Suprapubic skin (tissue), 4 donors: Measurements from ENCODE around the gene PCDH12. TPM values are rescaled to one million over a fixed set of nuclear protein-coding genes. Genes with fewer than 3 reads are reported as not detected.

ENCODE experiments used
- DNase-seq, 2 donors: peaks; one replicate each; pipeline ENCODE4 v3.0.0-alpha.2; 2019; ENCODE audit warnings: low spot score in 2 of 2
- H3K27ac ChIP-seq: fragments of 200-600 bp; sonication (generic); one replicate; pipeline ENCODE4 v1.5.1; 2019
- H3K27me3 ChIP-seq: fragments of 200-600 bp; sonication (generic); one replicate; pipeline ENCODE4 v1.5.1; 2019
- H3K36me3 ChIP-seq: fragments of 200-600 bp; sonication (generic); one replicate; pipeline ENCODE4 v1.5.1; 2019
- H3K4me1 ChIP-seq: fragments of 200-600 bp; sonication (generic); one replicate; pipeline ENCODE4 v1.5.1; 2019
- H3K4me3 ChIP-seq: fragments of 200-600 bp; sonication (generic); one replicate; pipeline ENCODE4 v1.5.1; 2019; ENCODE audit warnings: mild to moderate bottlenecking
- H3K9me3 ChIP-seq: fragments of 200-600 bp; sonication (generic); one replicate; pipeline ENCODE4 v1.5.1; 2019
- CTCF ChIP-seq, 2 donors: fragments of 200-600 bp in 1 of 2; fragments of 450-650 bp in 1 of 2; sonication (generic) in 1 of 2; IDR thresholded peaks; one replicate each; pipeline ENCODE4 v1.5.1; 2016 to 2019; ENCODE audit warnings: antibody characterized with exemption in 2 of 2, mild to moderate bottlenecking in 1 of 2, moderate library complexity in 1 of 2
- EP300 ChIP-seq: sonication (generic); formaldehyde crosslinking; IDR thresholded peaks from one replicate; pipeline ENCODE4 v1.6.1; 2017; ENCODE audit warnings: antibody characterized with exemption
- POLR2A ChIP-seq, 2 donors: fragments of 450-650 bp; IDR thresholded peaks; one replicate each; pipeline ENCODE4 v1.6.1; 2017; ENCODE audit warnings: antibody characterized with exemption in 2 of 2, mild to moderate bottlenecking in 2 of 2, moderate library complexity in 2 of 2
- POLR2AphosphoS5 ChIP-seq, 3 donors: sonication (generic); formaldehyde crosslinking; IDR thresholded peaks; one replicate each; pipeline ENCODE4 v1.6.1; 2017; ENCODE audit warnings: antibody characterized with exemption in 3 of 3
- WGBS: methylation state at CpG from one replicate; pipeline ENCODE4 v1.1.5; 2018; 5-methylcytosine and 5-hydroxymethylcytosine counted together
- total RNA-seq, 4 donors: library from RNA; depleted of rRNA; stranded (reverse); fragments of >200 nt; gene quantifications; one replicate each; pipeline ENCODE4 v1.1.0, GENCODE V29; 2016

Gene PCDH12
- total RNA-seq, 4 donors from 2014 or later: 0.44 to 2.0 (median 0.82) TPM

- TF ChIP-seq EP300 (no peak), CTCF (IDR thresholded peaks at IDR 0.05) (no peak), POLR2A (IDR thresholded peaks at IDR 0.05) (no peak), POLR2AphosphoS5 (IDR thresholded peaks at IDR 0.05) (no peak)
- peaks cover 8% of the 10 kb centered on the region for H3K4me1 ChIP-seq
- H3K9me3 ChIP-seq: no peaks in the 10 kb centered on the region
- no peak overlapping the region for H3K4me3 ChIP-seq
- no peak for DNase-seq
- 45% methylated on average over 1 of the region's 1 CpG for WGBS
- no peak overlapping the region for H3K27ac ChIP-seq
- H3K27me3 ChIP-seq: no peaks in the 10 kb centered on the region
- H3K36me3 ChIP-seq: peaks cover 60% of the 10 kb centered on the region
Observed at GRCh38 chr5:142000173-142000572, 42.2 kb upstream of the PCDH12 start.

GRCh38 chr5:141997358-141997960 is 39.5 kb upstream of the PCDH12 start:
- no peaks in the 10 kb centered on the region for H3K9me3 ChIP-seq
- H3K36me3 ChIP-seq: peaks cover 46% of the 10 kb centered on the region
- H3K4me3 ChIP-seq: no peak overlapping the region
- no peak for TF ChIP-seq POLR2A (IDR thresholded peaks at IDR 0.05)
- no peak for TF ChIP-seq CTCF (IDR thresholded peaks at IDR 0.05)
- TF ChIP-seq EP300: no peak
- no peak for TF ChIP-seq POLR2AphosphoS5 (IDR thresholded peaks at IDR 0.05)
- DNase-seq: no peak
- 71% methylated on average over 6 of the region's 6 CpGs for WGBS
- no peaks in the 10 kb centered on the region for H3K27me3 ChIP-seq
- H3K4me1 ChIP-seq: no peaks in the 10 kb centered on the region
- H3K27ac ChIP-seq: no peak overlapping the region

GRCh38 chr5:141995656-141996055 is 37.7 kb upstream of the PCDH12 start:
- Histone ChIP-seq H3K27ac (no peak overlapping the region), H3K4me3 (no peak overlapping the region), H3K27me3 (no peaks in the 10 kb centered on the region), H3K9me3 (no peaks in the 10 kb centered on the region), H3K36me3 (peaks cover 41% of the 10 kb centered on the region), H3K4me1 (no peaks in the 10 kb centered on the region)
- no peak for DNase-seq
- 91% methylated on average over 3 of the region's 3 CpGs for WGBS
- TF ChIP-seq CTCF (IDR thresholded peaks at IDR 0.05) (no peak), EP300 (no peak), POLR2A (IDR thresholded peaks at IDR 0.05) (no peak), POLR2AphosphoS5 (IDR thresholded peaks at IDR 0.05) (no peak)

- 61% methylated on average over 4 of the region's 4 CpGs for WGBS
- peaks cover 44% of the 10 kb centered on the region for H3K36me3 ChIP-seq
- no peaks in the 10 kb centered on the region for H3K27me3 ChIP-seq
- no peaks in the 10 kb centered on the region for H3K9me3 ChIP-seq
- no peak overlapping the region for H3K27ac ChIP-seq
- TF ChIP-seq POLR2AphosphoS5 (IDR thresholded peaks at IDR 0.05) (no peak), POLR2A (IDR thresholded peaks at IDR 0.05) (no peak), CTCF (IDR thresholded peaks at IDR 0.05) (no peak), EP300 (no peak)
- H3K4me3 ChIP-seq: no peak overlapping the region
- H3K4me1 ChIP-seq: no peaks in the 10 kb centered on the region
- no peak for DNase-seq
Observed at GRCh38 chr5:141994511-141995136, 36.6 kb upstream of the PCDH12 start.

GRCh38 chr5:141992349-141992963 is 34.5 kb upstream of the PCDH12 start:
- Histone ChIP-seq H3K27me3 (no peaks in the 10 kb centered on the region), H3K36me3 (peaks cover 47% of the 10 kb centered on the region), H3K27ac (no peak overlapping the region), H3K9me3 (no peaks in the 10 kb centered on the region), H3K4me3 (no peak overlapping the region), H3K4me1 (no peaks in the 10 kb centered on the region)
- no peak for TF ChIP-seq POLR2AphosphoS5 (IDR thresholded peaks at IDR 0.05)
- no peak for TF ChIP-seq POLR2A (IDR thresholded peaks at IDR 0.05)
- no peak for TF ChIP-seq EP300
- peak; percentile 63 to 64 for TF ChIP-seq CTCF (IDR thresholded peaks at IDR 0.05)
- WGBS: 8% methylated on average over 2 of the region's 2 CpGs
- DNase-seq: peak; percentile 82 to 87
